ENCODE results near the gene CACNA1F.
A peak's percentile ranks its signal among the peaks of the same experiment; 100 is the strongest.

The CACNA1F gene

DNA sequence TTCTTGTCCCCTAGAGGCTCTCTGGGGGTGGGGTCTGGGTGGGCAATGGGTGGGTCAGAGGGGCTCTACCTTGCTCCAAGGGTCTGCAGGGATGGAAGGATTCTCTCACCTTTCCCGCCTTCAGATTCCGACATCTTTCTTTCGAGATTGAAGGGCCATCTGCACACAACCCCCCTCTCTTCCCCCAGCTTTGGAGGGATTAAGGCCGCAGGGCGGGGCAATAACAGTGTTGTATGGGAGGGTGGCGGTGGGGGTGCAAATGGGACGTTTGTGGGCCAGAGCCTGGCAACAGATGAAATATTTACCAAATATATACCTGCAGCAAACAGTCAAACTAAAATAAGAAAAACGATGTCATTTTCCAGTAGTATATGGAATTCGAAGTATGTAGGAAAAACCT, at the start of gene CACNA1F:
TSS of gene CACNA1F (minus strand) at position 165 of the 400 bp plus-strand sequence. CDS start at position 134, 31 bp downstream.
- DNase-seq, result no peak

DNA sequence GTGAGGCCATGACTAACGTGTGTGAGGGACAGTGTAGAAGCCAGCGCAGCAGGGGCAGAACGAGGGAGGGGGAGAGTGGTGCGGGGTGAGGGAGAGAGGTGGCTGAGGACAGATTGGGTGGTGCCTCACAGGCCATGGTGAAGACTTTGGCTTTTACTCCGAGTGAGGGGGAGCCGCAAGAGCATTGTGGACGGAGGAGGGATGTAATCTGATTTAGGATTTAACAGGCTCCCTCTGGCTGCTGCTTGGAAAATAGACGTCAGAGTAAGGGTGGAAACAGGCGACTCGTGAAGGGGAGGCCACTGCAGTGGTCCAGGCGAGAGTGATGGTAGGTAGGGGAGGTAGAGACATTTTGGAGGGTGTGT, 49.5 kb upstream of the CACNA1F start:
- DNase-seq, result no peak

DNA sequence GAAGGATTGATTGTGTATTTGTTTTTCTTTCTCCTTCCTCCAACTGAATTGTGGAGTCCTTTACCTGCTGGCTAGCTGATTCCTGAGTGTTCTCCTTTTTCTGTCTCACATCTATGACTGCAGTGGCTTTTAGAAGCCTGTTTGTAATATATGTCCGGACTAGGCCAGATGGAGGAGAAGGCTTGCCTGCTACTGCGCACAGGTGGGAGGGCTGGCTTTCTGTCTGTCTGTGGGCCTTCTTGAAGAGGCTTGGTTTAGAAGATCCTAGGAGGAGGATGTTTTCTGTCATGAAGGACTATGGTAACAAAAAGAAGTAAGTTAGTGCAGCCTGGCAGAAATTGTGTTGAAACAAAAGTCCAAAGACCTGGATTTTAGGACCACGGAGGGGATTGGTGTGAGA, 44.9 kb upstream of the CACNA1F start:
- no peak for DNase-seq

DNA sequence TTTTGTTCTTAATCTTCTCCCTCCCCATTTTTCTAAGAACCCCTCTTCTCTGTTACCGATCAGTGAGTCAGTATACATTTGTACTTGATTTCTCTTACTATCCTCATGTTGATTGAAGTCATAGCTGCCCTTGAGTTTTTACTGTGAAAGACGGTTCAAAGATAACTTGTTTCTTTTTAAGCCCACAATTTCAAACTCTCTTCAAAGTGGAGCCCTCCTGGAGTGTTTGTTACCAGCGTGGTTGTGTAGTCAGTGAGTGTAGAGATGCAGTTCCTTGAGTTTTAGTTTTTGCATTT, 44.3 kb upstream of the CACNA1F start:
- no peak for DNase-seq

DNA sequence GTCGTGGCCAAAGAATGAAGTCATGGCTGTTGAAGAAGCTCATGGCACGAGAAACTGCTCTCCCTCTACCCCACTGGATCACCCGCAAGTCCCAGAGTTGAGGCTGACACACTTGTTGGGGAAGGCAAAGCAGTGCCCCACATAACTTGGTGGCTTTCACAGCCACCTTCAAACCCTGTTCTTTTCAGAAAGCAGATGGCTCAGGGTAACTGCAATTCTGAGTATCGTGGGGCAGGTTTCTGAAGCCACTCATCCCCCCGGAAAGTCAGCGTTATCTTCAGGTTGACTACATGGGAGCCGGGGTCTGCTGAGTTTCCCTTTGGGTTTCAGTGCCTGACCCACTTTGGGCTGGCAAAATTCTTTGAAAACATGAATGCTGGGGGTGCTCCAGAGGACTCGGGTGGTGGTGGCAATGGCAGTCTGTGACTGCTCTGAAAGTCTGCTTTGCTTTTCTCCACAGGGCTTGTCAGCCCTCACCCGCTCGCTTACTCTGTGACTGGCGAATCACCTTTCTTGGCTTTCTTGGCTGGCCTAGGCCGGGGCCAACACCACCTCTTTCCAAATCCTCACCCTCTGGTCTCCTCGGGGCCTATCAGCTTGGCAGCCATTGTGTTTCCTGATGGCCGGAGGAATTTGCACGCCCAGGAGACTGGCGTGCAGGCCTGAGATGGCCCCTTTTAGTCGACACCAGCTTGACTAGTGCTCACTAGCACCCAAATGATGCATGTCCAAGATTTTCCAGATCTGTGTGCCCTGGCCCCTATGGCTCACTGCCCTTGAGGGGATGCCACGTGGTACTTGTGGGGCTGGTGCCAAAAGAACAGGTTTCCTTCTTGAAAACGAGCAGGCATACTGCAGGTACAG, 43.8 kb upstream of the CACNA1F start:
- no peak for DNase-seq

DNA sequence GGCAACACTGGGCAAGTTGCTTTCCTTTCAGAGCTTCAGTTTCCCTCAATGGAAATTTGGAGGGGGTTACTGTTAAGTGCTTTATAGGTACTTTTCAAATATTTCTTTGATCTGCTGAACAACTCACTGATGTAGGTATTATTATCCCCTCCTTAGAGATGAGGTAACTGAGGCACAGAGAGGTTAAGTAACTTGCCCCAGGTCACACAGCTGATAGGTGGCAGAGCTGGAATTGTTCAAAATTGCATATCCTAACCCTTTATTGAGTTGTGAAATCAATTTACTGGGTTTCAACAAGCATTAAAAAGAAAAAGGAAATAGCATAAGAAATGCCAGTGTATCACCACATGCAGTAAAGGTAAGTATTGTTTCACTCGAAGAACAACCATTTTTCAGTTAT, 43.1 kb upstream of the CACNA1F start:
- DNase-seq, result no peak

DNA sequence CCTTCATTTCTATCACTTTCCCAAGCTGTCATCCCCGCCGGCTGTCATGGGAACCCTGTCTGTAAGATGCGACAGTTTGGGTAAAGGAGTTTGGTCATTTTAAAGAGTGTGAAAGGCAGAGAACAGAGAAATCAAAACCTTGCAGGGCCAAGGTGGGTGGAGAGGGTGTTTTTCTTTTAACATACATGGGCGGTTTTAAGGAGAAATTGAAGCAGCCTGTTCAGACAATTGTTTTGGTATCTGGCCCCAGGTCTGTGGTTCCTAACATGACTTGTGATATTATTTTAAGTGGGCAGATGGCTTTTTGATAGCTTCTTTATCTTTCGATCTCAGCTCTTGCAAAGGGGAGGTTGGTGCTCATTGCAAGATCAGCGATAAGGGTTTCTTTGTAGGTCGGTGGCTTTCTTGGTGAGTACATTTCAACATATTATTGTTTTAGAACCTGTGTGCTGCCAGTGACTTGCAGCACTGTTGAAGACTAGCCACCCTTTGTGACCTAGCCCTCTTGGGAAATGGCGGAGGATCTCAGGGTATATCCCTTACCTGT, 40.1 kb upstream of the CACNA1F start:
- no peak for DNase-seq

DNA sequence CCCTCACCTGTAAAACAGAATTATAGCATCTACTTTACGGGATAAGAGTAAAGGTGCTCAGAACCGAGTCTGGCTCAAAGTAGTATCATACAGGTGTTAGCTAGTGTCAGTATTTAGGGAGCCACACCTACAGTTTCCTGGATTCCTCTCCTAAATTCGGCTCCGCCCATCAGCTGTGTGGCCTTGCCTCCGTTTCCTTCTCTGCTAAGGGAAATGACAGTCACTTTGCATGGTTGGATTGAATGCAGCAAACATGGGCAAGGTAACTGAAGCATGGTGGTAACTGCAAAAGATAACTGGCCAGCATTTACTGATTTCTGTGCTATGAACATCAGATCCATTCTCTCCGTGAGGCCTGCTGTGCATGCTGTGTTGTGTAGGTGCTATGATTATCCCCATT, 39.3 kb upstream of the CACNA1F start:
- no peak for DNase-seq

DNA sequence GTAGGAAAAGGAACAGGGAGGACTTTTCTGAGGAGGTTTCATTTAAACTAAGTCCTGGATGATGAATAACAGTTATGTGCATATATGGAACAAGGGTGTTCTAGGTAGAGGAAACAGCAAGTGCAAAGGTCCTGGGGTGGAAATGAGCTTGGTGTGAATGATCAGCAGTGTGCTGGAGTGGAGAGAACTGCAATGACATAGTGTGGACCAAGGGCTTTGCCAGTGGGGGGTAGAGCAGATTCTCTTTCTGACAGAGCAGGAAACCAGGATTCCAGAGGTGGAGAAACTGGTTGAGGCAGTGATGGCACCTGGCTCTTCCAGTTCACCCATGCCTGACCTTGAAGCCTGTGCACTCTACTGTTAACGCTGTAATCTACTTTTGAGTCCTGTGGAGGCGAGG, 38.2 kb upstream of the CACNA1F start:
- no peak for DNase-seq

DNA sequence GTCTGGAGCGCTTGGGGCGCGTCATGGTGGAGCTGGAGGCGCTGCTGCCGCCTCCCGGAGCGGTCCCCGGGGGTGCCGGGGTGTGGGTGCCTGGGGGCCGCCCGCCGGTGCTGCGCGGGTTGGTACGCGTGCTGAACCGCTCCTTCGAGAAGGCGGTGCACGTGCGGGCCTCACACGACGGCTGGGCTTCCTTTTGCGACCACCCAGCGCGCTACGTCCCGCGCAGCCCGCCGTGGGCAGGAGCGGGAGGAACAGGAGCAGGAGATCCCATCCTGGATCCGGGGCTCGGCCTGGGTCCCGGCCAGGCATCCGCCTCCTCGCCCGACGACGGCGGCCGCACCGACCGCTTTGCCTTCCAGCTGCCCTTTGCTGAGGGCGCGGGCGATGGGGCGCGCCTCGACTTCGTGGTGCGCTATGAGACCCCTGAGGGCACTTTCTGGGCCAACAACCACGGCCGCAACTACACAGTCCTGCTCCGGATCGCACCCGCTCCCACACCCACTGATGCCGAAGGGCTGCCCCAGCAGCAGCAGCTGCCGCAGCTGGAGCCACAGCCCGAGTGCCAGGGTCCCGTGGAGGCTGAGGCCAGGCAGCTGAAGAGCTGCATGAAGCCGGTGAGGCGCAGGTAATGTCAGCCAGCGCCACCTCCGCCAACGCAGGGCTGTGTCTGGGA, 37.2 kb upstream of the CACNA1F start:
- DNase-seq, result no peak

DNA sequence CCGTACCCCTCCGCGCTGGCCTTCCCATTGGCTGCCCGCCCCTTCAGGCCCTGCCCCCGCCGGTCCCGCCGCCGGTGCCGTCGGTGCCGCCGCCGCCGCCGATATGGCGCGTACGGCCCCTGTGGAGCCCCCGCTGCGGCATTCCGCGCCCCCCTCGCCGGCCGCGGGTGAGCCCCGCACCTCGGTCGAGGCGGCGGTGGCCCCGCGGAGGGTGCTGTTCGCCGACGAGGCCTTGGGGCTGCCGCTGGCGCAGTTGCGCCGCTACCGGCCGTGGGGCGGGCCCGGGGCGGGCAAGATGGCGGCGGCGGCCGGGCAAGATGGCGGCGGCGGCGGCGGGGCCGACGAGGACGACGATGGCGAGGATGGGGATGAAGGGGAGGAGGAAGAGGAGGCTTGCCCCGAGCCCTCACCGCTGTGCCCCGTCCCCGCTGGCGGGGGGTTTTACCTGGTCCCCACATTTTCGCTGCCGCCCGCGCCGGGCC, 36.7 kb upstream of the CACNA1F start, which contains the start of gene PPP1R3F:
TSS of gene PPP1R3F (plus strand) at position 27 of the 482 bp plus-strand sequence. CDS start at position 104, 77 bp downstream.
- no peak for DNase-seq

DNA sequence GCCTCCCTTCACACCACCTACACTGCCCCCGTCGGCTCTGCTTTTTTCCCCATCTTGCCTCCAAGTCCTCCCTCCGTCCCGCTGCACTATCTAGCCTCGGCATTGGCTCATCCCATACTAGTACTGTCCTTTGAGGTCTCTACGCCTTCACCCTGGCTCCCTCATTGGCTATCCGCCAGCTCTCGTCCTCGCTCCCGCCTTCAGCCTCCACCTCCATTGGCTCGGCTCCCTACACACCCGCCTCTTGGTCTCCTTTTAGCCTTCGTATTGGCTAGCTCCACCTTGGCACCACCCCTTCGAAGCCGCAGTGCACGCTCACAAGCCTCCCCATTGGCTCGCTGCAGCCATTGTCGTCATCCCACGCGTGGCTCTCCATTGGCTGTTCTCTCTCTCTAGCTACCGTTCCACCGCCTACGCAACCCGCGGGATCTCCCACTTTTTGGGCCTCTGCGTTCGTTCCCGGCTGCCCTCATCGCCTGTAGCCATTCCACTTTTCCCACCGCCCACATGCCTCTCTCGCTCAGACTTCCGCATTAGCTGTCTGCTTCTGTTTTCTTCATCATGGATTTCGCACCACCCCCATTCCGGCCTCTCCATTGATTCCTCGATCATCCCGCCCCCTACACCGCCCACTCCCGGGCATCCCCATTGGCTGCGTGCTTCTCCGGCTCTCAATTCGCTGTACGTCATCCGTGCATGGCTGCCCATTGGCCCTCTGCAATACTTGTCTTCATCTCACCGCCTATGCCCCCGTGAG, 36.0 kb upstream of the CACNA1F start:
- DNase-seq, result peak; percentile 88

DNA sequence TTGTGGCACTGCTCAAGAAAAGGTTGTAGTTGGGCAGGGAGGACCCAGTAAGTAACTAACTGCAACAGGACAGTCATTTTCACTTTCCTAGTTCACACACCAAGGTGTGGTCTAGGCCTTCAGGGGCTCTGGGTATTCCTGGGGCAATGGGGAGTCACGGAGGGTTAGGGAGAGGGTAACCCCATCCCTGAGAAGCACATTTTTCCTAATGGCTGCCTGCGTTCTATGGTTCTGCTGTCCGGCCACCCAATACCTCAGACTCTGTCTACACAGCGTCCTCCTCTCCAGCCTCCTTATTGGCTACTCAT, 35.5 kb upstream of the CACNA1F start:
- no peak for DNase-seq

DNA sequence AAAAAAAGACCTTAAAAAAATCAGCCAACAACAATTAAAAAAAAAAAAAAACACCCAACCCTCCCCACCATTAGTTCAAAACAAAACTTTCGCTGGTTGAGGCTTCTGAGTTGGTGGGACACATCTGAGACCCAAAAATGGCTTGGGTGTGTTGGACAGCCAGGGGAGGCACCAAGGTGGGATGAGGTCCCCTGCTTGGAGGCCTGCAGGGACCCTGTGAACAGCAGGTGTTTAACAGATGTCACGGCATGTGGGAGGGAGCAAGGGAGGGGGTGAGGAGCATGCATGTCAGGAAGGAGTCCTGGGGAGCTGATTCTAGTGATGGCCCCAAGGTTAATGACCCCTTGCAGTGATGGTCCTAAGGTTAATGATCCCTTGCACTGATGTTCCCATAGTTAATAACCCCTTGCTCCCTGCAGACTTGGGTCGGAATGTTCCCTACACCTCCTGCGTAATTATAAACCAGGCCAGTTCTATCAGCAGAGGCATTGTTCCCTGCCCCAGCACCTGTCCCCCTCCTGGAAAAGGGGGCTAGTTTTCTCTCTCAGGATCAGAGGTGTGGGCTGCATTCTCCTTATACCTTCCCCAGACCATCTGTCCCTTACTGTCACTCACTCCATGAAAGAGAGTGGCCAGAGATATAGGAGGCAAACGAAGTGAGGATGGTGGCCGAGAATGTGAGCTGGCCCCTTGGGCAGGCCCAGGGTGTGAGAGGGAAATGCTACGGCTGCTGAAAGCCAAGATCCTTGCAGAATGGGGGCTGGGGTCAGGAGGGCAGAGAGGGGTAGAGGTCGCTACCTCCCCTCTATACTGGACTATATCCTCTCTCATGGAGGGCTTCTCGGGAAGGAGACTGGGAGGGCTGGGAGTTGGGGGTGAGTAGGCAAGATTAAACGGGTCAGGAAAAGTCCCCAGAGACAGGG, 33.6 kb upstream of the CACNA1F start:
- no peak for DNase-seq

DNA sequence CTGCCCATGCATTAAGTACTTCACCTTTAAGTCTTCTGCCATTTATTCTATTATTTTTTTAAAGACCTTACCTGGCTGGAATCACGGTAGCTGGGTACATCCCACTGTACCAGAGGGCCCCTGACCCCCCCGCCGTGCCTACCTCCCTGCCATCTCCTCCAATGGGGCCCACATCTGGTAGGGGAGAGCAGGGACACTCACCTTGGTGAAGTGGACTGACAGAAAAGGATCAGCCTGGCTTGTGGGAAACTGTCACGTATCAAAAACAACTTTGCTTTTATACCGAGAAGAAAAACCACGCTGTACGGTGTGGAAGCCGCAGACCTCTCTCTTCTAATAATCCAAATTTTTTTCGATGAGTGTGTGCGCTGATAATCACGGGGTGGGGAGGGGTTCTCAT, 31.3 kb upstream of the CACNA1F start, which contains the start of gene FOXP3:
TSS of gene FOXP3 (minus strand) at position 251 of the 400 bp plus-strand sequence. CDS start 6,205 bp downstream, outside the sequence.
- DNase-seq, result no peak

DNA sequence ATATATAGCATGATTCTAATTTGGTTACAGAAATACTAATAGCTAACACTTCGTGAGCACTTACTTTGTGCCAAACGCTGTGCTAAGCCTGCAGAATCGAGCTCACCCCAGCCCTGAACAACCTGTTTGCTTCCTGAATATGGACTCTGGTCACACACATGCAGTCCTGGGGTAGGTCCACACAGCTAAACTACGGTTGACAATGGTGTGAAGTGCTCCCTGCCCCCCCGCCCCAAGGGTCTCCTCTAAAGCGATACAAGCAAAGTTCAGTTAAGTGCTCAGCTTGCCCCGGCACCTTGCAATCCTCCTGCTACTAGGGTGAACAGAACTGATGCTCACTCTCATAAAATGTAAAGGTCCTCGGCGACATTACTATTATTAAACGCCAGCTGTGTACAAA, 30.5 kb upstream of the CACNA1F start:
- DNase-seq, result no peak

DNA sequence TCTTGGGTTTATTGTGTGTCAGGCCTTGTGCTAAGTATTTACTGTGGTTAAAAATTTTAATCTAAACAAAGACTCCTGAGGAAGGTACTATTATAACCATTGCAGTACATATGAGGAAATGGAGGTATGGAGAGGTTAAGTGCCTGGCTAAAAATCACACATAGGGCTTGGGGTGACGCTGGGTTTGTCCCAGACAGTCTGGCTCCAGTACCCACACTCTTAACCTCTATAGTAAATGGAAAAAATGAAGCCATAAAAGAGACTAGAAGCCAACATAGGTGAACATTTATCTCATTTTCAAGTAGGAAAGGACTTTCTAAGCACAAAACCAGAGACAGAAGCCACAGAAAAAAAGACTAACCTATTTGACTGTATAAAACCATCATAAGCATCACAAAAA, 29.5 kb upstream of the CACNA1F start:
- DNase-seq, result no peak

DNA sequence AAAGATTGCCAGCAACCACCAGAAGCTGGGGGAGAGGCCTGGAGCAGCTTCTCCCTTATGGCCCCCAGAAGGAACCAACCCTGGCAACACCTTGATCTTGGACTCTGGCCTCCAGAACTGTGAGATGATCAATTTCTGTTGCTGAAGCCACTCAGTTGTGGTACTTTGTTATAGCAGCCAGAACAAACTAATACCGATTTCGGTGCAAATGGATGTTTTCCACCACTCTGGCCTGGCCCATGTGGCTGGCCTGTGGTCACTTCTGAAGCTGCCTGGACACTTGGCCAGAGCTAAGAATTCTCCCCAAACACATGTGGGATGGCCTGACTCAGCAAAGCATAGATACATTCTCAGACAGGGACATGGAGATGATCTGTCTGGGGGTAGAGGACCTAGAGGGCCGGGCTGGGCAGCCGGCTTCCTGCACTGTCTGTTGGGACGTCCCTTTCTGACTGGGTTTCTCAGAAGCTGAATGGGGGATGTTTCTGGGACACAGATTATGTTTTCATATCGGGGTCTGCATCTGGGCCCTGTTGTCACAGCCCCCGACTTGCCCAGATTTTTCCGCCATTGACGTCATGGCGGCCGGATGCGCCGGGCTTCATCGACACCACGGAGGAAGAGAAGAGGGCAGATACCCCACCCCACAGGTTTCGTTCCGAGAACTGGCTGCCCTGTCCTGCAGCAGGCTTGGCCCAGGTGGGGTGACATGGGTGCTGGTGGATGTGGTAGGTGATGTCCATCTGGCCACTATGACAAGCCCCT, 27.3 kb upstream of the CACNA1F start:
- no peak for DNase-seq

DNA sequence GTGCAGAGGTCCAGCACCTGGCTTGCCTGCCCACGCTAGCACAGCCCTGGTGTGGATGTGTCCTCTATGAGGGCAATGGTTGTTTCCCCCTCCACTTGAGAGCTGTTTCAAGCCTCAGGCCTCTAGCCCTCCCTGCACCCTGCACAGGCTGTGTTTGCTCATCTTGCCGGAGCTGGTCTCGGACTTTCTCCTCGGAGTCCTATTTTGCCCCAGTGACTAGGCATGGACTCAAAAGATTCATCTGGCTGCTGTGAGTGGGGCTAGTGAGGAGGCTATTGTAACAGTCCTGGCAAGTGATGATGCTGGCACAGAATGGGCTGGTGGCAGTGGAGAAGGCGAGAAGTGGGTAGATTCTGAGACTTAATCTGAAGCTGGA, 25.6 kb upstream of the CACNA1F start:
- no peak for DNase-seq

DNA sequence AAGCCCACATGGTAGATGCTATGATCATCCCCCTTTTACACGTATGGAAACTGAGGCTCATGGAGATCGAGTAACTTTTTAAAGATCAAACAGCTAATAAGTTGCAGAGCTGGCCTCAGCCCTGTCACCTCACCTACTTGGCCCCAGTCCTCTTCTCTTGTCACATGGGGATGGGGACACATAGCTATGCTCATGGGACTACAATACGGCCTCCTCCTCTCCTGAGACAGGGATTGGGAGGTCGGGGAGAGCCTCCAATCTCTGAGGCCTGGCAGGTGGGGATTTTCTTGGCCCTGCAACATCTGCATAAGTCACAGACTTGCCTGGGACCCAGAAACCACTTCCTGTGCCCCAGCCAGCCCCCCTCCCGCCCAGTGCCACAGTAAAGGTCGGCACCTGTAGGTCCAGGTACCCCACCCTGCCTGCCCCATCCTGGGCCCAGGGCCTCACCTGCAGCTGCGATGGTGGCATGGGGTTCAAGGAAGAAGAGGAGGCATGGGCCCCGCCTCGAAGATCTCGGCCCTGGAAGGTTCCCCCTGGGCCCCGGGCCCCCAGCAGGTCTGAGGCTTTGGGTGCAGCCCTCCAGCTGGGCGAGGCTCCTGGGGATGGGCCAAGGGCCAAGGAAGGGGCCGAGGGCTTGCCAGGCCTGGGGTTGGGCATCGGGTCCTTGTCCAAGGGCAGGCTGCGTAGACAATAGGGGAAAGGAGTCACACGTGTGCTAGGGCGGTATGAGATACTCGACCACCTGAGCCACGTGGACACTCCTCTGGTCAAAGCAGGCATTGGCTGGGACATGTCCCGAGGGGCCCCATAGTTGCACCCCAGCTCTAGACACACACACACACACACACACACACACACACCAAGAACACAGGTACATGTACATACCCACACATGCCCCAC, 25.0 kb upstream of the CACNA1F start:
- DNase-seq, result no peak

Measured in SHP77 treated with DMSO at 0.1 percent for 48 hours (cell line).